Subcutaneous abdominal adipose tissue (tissue), 5 donors: ENCODE measurements around the gene NDUFS4.
"Not testable (repeated sequence)": the region's sequence is repeated elsewhere in the genome, so short reads cannot be mapped to it uniquely, and the experiment has no call there.

Experiments
- H3K27ac ChIP-seq: one replicate; pipeline ENCODE4 v1.7.0; 2013; ENCODE audit warnings: low read depth, mild to moderate bottlenecking, inconsistent platforms, low read length, moderate library complexity
- H3K27me3 ChIP-seq, 5 donors: one replicate each; pipeline ENCODE4 v1.7.0; 2013; ENCODE audit warnings: low read length in 5 of 5, inconsistent platforms in 1 of 5; ENCODE audit not compliant: control insufficient read depth in 5 of 5, insufficient read depth in 4 of 5
- H3K36me3 ChIP-seq, 5 donors: one replicate each; pipeline ENCODE4 v1.7.0; 2013; ENCODE audit warnings: low read length in 5 of 5; ENCODE audit not compliant: control insufficient read depth in 5 of 5, insufficient read depth in 5 of 5
- H3K4me1 ChIP-seq, 5 donors: one replicate each; pipeline ENCODE4 v1.7.0; 2013; ENCODE audit warnings: low read length in 5 of 5, mild to moderate bottlenecking in 3 of 5, moderate library complexity in 1 of 5; ENCODE audit not compliant: control insufficient read depth in 5 of 5, insufficient read depth in 5 of 5
- H3K4me3 ChIP-seq, 5 donors: one replicate each; pipeline ENCODE4 v1.7.0; 2013; ENCODE audit warnings: low read length in 5 of 5, low read depth in 1 of 5
- H3K9ac ChIP-seq, 5 donors: one replicate each; pipeline ENCODE4 v1.7.0; 2013; ENCODE audit warnings: low read length in 5 of 5, mild to moderate bottlenecking in 4 of 5, moderate library complexity in 3 of 5
- H3K9me3 ChIP-seq, 5 donors: one replicate each; pipeline ENCODE4 v1.7.0; 2013; ENCODE audit warnings: low read length in 5 of 5; ENCODE audit not compliant: control insufficient read depth in 5 of 5
- donor health status: healthy.
- donor health status: healthy.
- donor health status: healthy.
- donor health status: healthy.
- donor health status: healthy.

Gene NDUFS4

DNA sequence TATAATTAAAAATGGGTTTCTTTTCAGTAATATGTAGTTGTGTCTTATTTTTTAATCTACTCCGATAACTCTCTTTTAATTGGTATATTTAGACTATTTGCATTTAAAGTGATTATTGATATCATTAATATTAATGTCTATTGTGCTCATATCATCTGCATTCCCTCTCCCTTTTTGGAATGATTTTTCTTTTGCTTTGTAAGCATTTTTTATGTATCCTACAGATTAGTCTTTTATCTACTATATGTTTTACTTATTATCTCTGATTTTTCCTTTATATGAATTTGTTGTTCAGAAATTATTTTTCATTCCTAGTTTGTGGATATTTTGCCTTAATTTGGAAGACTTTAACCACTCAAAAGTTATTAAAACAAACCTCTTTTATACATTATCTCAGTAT is 34.0 kb downstream of the NDUFS4 start:
- H3K36me3 ChIP-seq, result no peaks in the 10 kb centered on the region
- no peak overlapping the region for H3K9ac ChIP-seq
- no peaks in the 10 kb centered on the region for H3K27me3 ChIP-seq
- H3K4me1 ChIP-seq, result peaks cover 0 to 3% (median 0%) of the 10 kb centered on the region in 5 donors
- H3K9me3 ChIP-seq, result no peaks in the 10 kb centered on the region
- no peak overlapping the region for H3K27ac ChIP-seq
- H3K4me3 ChIP-seq, result no peak overlapping the region

- Histone ChIP-seq H3K27ac (no peak overlapping the region), H3K36me3 (no peaks in the 10 kb centered on the region), H3K9ac (no peak overlapping the region), H3K9me3 (no peaks in the 10 kb centered on the region), H3K4me1 (peaks cover 0 to 3% (median 0%) of the 10 kb centered on the region in 5 donors), H3K4me3 (no peak overlapping the region), H3K27me3 (no peaks in the 10 kb centered on the region)
Measured at GRCh38 chr5:53597894-53598293, 37.5 kb downstream of the NDUFS4 start.

DNA sequence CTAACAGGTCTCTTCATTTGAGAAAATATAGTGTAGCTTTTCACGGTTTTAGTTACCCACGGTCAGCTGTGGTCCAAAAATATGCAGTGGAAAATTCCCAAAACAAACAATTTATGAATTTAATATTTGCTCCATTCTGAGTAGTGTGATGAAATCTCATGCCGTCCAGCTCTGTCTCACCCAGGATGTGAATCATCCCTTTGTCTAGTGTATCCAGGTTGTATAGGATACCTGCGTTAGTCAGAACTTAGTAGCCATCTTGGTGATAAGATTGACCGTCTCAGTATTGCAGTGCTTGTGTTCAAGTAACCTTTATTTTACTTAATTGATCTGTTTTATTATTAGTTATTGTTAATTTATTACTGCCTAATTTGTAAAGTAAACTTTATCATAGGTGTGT is 41.1 kb downstream of the NDUFS4 start:
- H3K36me3 ChIP-seq, result peaks cover 4 to 12% (median 11%) of the 10 kb centered on the region in 5 donors
- H3K4me3 ChIP-seq, result no peak overlapping the region
- peaks cover 0 to 3% (median 0%) of the 10 kb centered on the region in 5 donors for H3K4me1 ChIP-seq
- no peak overlapping the region for H3K27ac ChIP-seq
- H3K27me3 ChIP-seq, result no peaks in the 10 kb centered on the region
- H3K9ac ChIP-seq, result no peak overlapping the region
- H3K9me3 ChIP-seq, result no peaks in the 10 kb centered on the region

GRCh38 chr5:53603009-53603687 is 42.7 kb downstream of the NDUFS4 start:
- no peak overlapping the region for H3K27ac ChIP-seq
- no peaks in the 10 kb centered on the region for H3K9me3 ChIP-seq
- H3K27me3 ChIP-seq, result no peaks in the 10 kb centered on the region
- H3K4me3 ChIP-seq, result no peak overlapping the region
- H3K36me3 ChIP-seq, result peaks cover 10 to 20% (median 18%) of the 10 kb centered on the region in 5 donors
- H3K9ac ChIP-seq, result no peak overlapping the region
- H3K4me1 ChIP-seq, result peaks cover 0 to 3% (median 0%) of the 10 kb centered on the region in 5 donors

- Histone ChIP-seq H3K9ac (no peak overlapping the region), H3K9me3 (no peaks in the 10 kb centered on the region), H3K27ac (no peak overlapping the region), H3K4me3 (no peak overlapping the region), H3K4me1 (peaks cover 0 to 3% (median 0%) of the 10 kb centered on the region in 5 donors), H3K36me3 (peaks cover 13 to 24% (median 20%) of the 10 kb centered on the region in 5 donors), H3K27me3 (no peaks in the 10 kb centered on the region)
Measured at GRCh38 chr5:53604309-53604708, 43.9 kb downstream of the NDUFS4 start.

- H3K9me3 ChIP-seq, result no peaks in the 10 kb centered on the region
- H3K4me1 ChIP-seq, result peaks cover 0 to 4% (median under 1%) of the 10 kb centered on the region in 5 donors
- H3K36me3 ChIP-seq, result peaks cover 13 to 24% (median 20%) of the 10 kb centered on the region in 5 donors
- no peak overlapping the region for H3K4me3 ChIP-seq
- H3K27ac ChIP-seq, result no peak overlapping the region
- no peak overlapping the region for H3K9ac ChIP-seq
- H3K27me3 ChIP-seq, result no peaks in the 10 kb centered on the region
Measured at GRCh38 chr5:53607886-53608285, 47.4 kb downstream of the NDUFS4 start.

GRCh38 chr5:53608897-53609296 is 48.5 kb downstream of the NDUFS4 start:
- H3K9ac ChIP-seq, H3K27me3 ChIP-seq, H3K9me3 ChIP-seq, H3K27ac ChIP-seq, H3K4me3 ChIP-seq: not testable (repeated sequence)
- H3K4me1 ChIP-seq, result peaks cover 0 to 11% (median 4%) of the 10 kb centered on the region in 5 donors
- peaks cover 13 to 23% (median 20%) of the 10 kb centered on the region in 5 donors for H3K36me3 ChIP-seq

DNA sequence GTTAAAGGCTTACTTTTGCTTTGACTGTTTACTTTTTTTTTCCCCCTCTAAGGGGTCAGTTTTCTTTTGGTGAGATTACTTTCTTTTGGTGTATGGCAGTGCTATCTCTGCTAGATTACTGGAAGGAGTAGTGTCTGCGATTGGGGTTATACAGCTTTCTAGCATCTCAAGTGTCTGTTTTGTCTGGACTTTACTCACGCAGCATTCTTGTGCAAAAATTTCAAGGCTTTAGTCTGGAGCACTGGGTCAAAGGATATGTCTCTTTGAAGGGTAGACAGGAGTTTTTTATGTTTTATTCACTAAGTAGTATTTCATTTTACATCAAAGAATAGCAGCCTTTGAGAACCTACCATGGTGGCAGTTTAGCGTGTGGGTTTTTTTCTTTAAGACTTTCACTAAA is 52.6 kb downstream of the NDUFS4 start:
- Histone ChIP-seq H3K9ac (no peak overlapping the region), H3K27ac (no peak overlapping the region), H3K4me1 (peaks cover 0 to 14% (median 4%) of the 10 kb centered on the region in 5 donors), H3K27me3 (no peaks in the 10 kb centered on the region), H3K4me3 (no peak overlapping the region), H3K36me3 (peaks cover 0 to 6% (median 3%) of the 10 kb centered on the region in 5 donors), H3K9me3 (no peaks in the 10 kb centered on the region)

DNA sequence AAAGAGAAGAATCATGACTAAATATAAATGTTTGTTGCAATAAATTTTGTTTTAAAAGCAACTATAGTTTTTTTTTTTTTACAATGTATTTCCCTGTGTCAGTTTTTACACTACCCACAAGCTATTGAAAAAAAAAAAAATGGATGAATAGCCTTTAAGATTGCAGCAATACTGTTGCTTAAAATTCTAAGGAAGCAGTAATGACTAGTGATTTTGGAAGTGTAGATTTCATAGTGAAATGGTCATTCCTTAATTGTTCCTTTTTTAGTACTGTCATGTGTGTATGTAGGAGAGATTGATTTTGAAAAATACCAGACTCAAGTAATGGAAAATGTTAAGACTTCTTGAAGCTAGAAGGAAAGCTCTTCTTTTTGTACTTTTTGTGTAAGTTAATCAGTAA is 53.1 kb downstream of the NDUFS4 start:
- Histone ChIP-seq H3K9me3 (no peaks in the 10 kb centered on the region), H3K36me3 (peaks cover 0 to 5% (median 3%) of the 10 kb centered on the region in 5 donors), H3K27ac (no peak overlapping the region), H3K4me1 (peaks cover 0 to 14% (median 4%) of the 10 kb centered on the region in 5 donors), H3K27me3 (no peaks in the 10 kb centered on the region), H3K4me3 (no peak overlapping the region), H3K9ac (no peak overlapping the region)

GRCh38 chr5:53614376-53614885 is 54.0 kb downstream of the NDUFS4 start:
- Histone ChIP-seq H3K4me1 (peaks cover 0 to 14% (median 4%) of the 10 kb centered on the region in 5 donors), H3K9ac (no peak overlapping the region), H3K27me3 (no peaks in the 10 kb centered on the region), H3K4me3 (no peak overlapping the region), H3K9me3 (no peaks in the 10 kb centered on the region), H3K27ac (no peak overlapping the region), H3K36me3 (no peaks in the 10 kb centered on the region)
